Stimulated activated CD8-positive, alpha-beta memory T cell treated with anti-CD3 and anti-CD28 coated beads, Interleukin-7, amount 100 ng/mL, for 4 hours (primary cell): Measurements from ENCODE around the gene IKZF5.
A peak's percentile ranks its signal among the peaks of the same experiment; 100 is the strongest.

Experiments used
- DNase-seq, 2 donors: peaks; one replicate each; pipeline ENCODE4 v3.0.0-alpha.2; 2020; ENCODE audit warnings: low read depth in 2 of 2

IKZF5 gene

DNA sequence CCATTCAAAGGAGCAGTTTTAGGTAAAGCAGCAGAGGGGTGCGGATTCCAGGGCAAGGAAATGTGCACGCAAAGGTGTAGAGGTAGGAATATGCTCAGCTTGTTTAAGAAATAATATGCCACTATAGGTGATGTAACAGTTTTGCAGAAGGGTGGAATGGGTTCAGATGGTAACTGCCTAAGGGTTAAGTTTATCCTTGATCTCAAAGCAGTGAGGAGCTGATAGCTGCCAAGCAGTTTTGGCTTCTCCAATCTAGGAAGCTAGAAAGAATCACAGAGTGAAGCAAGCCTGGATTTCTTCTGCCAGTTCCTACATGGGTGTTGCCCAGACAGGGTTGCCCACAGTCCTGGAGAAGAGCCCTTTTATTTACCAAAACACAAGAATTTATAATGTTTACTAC is 6.2 kb upstream of the IKZF5 start:
- DNase-seq: no peak

DNA sequence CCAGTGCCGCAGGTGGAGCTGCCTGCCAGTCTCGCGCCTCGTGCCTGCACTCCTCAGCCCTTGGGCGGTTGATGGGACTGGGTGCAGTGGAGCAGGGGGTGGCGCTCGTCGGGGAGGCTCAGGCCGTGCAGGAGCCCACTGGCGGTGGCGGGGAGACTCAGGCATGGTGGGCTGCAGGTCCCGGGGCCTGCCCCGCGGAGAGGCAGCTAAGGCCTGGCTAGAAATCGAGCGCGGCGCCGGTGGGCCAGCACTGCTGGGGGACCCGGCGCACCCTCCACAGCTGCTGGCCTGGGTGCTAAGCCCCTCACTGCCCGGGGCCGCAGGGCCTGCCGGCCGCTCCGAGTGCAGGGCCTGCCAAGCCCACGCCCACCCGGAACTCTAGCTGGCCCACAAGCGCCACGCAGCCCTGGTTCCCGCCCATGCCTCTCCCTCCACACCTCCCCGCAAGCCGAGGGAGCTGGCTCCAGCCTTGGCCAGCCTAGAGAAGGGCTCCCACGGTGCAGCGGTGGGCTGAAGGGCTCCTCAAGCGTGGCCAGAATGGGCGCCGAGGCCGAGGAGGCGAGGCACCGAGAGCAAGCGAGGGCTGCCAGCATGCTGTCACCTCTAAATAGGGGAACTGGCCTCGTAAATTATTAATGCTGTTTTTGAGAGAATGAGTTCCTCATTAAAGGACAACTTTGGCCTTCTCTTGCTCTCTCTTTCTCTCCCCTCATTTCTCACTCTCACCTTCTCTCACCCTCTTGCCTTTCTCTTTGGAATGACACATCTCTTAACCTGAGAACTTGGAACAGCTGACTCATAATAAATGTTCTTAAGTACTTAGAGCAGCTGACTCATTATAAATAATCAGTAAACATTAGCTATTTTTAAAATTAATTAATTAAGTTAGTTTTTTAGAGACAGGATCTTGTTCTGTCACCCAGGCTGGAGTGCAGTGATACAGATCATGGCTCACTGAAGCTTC is 5.1 kb upstream of the IKZF5 start:
- DNase-seq: no peak

DNA sequence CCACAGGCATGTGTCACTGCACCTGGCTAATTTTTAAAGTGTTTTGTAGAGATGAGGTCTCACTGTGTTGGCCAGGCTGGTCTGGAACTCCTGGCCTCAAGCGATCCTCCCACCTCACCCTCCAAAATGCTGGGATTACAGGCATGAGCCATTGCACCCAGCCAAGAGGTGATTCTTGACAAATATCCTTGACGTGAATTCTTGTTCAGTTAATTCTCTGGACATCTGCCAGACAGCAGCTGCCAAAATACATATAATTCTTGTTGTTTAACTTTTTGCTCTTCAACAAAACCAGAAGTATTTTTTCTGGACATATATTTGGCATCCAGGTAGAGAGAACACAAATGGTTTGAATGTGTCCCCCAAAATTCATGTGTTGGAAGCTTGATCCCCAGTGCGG is 3.4 kb upstream of the IKZF5 start:
- no peak for DNase-seq

DNA sequence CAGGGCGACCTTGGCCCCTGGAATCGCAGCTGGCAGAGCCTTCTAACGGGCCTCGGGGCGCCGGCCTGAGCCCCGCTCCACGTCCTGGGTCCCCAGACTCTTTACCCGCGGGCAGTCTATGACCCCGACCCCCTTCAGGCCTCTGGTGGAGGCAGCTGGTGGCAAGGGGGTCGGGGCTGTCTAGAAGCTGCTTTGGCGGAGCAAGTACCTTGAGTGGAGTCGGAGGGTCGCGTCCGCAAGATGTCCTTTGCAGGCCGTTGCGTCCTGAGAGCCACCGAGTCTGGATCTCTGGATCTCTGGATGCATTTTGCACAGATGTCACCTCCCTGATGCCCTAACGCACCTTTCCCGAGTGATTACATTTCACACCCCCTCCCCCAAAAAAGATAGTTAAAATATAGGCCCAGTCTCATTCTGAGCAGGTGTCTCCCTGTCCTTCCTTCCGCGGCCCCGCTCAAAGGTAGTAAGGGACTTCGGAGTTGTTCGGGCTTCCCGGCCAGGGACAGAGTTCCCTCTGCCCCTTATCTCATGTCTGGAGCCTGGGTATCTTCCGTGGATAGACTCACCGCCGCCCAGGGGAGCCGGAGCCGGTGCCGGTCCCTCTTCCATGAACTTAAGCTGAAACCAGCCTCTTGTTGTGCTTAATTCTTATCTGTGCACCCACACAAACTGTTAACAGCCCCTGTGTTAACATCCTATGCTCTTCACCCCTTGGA is 668 bp upstream of the IKZF5 start:
- DNase-seq: peak in 1 of 2 donors; percentile 2

DNA sequence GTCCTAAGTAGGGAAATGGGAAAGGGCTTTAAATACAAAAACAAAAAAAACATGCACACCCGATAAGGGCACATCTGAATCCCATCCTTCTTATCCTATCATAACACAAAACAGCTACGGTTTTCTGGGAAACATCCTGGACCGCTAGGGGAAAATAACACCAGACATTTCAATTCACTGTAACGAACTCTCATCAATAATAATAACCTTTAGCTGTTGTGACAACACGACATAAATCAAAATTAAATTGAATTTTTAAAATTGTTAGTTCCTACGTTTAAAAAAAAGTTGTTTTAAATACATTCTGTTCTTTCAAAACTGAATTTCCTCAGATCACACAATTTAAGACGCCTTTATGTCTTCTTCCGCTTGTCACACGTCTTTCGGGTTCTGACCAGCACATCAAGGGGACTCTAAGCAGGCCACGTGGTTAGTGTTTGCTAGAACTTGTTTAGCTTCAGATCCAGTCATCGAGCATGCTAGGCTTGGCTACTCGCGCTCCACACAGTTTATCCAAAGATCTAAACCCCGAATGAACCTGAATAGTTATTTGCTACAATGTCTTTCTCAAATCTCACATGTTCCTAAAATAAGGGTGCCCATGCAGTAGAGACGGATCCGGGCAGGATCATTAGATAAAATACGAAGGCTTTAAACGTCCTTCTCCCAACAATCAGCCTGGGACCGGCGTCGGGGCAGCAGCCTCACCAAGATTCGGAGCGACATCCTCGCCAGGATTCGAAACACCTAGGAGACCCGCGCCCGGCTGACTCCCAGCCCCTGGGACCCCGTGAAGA is 839 bp downstream of the IKZF5 start:
- peak; percentile 14 to 38 for DNase-seq

DNA sequence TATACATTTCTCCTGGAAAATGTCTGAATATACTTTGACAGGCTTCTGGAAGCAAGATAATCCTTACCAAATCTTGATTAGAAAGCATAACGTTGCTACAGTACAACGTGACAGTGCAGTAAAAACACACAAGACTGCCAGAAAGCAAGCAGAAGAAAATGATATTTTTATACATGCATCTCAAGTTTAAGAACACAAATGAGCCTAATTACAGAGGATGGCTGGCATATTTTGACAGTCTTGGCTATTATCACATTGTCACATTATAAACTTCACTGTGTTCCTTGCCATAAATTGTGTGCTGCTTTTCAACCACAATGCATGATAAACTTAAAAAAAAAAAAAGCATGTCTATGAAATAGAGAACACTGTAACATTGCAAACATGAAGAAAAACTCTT is 4.3 kb downstream of the IKZF5 start:
- no peak for DNase-seq

DNA sequence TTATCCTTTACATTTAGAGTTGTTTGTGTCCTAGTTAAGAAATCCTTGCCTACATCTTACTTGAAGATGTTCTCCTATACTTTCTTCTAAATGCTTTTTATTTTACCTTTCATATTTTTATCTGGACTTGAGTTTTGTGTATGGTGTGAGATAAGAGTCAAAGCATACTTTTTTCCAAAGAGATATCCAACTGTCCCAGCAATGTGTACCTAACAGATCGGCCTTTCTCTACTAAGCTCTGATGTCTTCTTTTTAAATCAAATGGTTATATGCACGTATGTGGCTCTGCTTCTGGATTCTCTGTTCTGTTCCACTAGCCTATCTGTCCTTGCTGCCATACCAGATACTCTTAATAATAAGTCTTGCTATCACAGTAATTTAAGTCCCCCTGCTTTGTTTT is 7.2 kb downstream of the IKZF5 start:
- no peak for DNase-seq

DNA sequence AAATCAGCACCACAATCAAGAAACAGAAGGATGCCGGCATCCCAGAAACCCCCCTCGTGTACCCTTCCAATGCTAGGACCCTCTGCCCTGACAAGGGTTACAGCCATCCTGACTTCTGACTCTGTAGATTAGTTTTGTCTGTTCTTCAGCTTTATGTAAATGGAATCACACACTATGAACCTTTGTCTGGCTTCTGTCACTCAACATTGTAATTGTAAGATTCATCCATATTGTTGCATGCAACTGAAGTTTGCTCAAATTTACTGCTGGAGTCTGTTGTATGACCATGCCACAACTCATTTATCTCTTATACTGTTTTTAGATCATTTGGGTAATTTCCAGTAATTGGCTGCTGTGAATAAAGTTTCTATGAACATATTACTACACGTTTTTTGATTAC is 8.4 kb downstream of the IKZF5 start:
- DNase-seq: no peak

DNA sequence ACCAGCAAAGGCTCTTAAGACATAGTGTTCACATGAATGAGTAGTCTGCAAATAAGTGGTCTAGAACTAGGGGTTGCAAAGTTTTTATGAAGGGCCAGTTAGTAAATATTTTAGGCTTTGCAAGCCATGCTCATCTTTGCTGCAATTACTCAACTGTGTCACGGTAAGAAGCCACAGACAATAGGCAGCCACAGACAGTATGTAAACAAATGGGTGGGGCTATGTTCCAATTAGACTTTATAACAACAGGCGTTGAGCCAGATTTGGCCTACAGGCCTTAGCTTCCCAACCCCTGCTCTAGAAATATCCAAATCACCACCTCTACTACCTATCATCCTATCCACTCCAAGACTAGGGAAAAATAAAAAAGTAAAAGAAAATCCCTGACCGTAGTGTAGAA is 9.2 kb downstream of the IKZF5 start:
- no peak for DNase-seq

DNA sequence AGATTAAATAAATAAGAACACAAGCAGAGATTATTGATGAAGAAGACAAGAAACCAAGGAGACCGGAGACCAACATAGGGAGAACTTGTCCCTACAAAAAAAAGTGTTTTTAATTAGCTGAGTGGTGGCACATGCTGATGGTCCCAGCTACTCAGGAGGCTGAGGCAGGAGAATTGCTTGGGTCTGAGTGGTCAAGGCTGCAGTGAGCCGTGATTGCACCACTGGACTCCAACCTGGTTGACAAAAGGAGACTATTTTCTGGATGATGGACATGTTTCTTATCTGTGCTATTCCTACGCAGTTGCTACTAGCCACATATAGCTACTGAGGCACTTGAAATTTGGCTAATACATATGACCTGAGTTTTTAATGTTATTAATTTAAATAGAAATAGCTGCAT is 9.7 kb downstream of the IKZF5 start:
- DNase-seq: no peak

DNA sequence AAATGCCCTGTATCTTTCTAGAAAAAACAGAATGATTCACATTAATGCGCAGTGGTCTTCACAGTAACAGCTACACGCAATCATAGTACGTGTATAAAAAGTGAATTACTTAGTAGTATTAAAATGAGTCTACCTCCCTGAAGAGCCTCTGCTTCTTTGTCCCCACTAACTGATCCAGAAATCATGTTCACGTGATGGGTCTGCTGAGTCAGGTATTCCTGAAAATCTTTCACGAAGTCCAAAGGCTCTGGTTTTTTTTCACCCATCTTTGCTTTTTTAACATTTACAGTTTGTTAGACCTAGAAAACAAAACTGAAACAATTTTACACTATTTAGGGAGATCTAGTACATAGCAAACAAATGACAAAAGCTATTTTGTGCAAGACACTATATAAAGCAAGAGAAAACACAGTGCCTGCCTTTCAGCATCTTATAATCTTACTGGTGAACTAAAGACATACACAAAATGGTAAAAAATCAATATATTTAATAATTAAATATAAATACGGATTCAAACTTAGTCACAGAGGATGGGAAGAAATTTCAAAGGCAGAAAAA is 10.2 kb downstream of the IKZF5 start:
- no peak for DNase-seq

DNA sequence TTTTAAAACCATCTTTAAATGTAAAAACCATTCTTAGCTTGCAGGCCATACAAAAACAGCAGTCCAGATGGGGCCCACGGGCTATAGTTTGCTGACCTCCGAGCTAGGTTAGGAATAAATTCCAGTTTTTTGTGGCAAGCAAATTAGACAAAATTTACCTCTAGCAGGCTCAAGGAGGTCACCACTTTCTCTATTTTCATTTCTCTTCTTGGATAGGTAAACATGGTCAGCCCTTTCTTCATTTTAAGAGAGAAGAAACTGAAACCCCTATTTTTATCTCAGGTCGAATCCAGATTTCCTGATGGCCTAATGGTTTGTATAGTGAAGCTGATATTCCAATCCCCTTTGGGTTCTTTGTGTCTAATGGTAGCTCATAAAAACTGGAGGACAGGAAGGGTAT is 10.7 kb downstream of the IKZF5 start:
- DNase-seq: no peak

DNA sequence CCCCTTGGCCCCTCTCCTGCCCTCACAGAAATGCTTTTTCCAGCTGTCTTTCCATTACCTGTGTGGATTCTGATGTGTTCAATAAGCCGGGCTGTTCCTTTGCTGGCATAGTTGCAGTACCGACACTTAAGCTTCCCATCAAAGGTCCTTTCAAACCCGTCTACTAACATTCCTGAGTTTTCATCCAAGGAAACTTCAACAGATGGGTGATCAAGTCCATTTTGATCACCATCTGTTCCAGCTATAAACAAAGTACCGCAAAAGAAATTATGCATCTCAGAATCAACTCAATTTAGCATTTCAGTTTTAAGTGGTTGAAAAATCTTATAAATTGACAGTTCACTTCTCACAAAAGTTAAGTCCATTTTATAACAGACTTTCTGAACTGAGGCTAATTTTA is 12.7 kb downstream of the IKZF5 start:
- no peak for DNase-seq

DNA sequence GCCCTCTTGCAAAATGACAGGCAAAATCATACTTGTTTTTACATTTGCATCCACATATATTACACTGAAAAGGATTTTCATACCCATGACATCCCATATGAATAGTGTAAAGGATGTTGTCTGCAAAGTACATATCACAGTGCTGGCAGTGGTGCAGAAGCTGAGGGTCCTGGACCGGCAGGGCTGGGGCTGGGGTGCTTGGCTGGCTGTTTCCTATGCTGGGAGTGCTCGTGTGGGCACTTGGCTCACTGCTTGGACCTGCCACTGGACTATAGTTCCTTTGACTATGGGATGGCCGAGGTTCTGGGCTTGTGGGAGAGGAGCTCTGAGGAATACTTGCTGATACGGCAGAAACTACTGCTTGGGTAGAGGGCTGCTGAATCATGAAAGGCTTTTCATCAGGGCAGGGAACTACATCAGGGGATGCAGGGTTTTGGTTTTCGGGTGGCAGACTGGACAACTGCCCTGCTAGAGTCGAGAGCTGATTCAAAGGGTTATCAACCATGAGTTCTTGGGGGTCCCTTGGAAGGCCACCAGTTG is 14.7 kb downstream of the IKZF5 start:
- no peak for DNase-seq

DNA sequence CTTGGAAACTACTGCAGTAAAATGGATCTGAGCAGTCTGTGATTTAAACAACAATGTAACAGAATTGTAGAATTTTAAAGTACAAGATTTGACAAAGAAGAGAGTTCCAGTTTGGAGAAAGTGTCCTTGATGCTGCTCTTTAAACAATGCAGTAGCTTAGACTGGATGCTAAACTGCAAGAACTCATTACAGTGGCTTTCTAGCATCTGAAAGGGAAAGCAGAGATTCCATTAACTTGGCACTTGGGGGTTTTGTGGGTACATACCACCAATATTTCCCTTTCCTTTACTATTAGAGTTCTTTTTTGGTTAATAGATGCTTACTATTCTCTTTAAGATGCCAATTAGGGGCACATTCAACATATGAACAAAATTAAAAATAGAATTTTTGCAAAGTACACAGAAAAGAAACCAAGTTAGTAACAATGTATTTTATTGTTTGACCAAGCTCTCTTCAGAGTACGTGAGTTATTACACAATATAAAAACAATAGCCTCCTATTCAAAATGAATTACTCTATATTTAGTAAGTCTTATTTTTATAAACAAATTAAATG is 16.5 kb downstream of the IKZF5 start:
- DNase-seq: no peak

DNA sequence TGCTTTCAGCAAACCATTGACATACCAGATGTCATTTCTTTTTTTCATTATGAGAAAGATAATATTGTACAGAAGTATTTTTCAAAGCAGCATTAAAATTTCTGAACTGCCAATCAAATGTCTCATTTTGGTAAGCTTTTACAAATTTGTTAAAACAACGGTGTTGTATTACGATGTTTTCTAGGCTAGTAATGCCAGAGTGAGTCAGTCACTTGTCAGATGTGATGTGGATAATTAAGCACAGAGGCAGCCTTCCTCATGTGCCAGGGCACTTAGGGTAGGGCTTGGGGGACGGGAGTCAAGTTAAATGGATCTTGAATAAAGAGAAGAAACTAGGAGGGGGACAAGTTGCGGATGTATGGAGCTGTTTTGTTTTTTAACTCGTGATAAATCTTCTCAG is 18.3 kb downstream of the IKZF5 start:
- DNase-seq: no peak

DNA sequence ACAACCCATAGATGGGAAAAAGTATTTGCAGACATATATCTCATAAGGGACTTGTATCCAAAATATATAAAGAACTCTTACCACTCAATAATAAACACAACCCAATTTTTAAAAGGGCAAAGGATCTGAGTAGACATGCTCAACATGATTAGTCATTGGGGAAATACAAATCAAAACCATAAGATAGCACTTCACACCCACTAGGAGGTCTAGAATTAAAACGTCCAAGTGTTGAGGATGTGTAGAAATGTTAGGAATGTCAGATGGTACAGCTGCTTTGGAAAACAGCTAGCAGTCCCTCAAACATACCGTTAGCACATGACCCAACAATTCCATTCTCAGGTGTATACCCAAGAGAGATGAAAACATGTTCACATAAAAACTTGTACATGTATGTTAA is 20.1 kb downstream of the IKZF5 start:
- DNase-seq: no peak

DNA sequence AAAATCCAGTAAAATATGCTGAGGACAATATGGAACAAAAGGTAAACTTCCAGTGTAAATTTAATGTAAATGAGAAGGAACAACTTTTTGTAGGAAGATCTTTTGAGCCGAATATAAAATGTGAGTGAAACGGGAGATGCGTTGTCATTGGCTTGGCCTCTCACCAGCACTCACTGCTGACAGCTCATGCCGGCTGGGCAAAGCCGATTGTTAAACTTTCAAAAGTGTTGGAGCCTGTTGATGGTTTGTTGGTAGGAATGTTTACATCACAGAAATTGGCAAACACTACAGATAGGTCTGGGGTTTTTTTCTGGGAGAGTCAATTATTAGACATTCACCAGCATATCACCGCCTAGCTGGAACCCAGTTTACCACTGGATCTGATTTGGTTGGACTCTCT is 22.3 kb downstream of the IKZF5 start:
- no peak for DNase-seq

DNA sequence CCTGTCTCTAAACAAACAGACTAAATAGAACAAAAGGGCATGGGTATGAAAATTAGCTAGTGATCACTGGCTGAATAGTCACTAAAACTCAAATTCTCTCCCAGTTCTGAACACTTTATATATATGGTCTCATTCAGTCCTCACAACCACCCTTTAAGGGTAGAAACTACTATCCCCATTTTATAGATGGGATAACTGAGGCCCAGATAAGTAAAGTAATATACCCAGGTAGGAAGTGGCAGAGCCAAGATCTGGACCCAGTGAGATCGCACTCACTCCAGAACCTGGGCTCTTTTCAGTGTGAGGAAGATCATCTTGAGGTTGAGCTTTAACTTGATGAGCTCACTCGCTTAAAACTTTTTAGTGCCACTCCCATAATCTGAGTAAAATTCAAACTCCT is 23.9 kb downstream of the IKZF5 start:
- no peak for DNase-seq

DNA sequence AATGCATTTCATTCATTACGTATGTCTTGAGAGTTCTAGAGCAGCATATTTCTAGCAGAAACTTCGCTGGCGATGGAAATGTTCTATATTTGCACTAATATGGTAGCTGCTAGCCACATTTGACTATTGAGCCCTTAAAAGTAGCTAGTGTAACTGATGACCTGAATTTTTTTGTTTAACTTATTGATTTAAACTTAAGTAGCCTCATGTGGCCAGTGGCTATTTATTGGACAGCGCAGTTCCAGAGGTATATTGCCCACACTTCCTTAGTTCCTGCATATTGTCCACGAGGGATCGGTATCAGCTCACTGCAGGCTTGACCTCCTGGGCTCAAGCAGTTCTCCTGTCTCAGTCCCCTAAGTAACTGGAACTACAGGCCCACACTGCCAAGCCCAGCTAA is 24.7 kb downstream of the IKZF5 start:
- DNase-seq: no peak

DNA sequence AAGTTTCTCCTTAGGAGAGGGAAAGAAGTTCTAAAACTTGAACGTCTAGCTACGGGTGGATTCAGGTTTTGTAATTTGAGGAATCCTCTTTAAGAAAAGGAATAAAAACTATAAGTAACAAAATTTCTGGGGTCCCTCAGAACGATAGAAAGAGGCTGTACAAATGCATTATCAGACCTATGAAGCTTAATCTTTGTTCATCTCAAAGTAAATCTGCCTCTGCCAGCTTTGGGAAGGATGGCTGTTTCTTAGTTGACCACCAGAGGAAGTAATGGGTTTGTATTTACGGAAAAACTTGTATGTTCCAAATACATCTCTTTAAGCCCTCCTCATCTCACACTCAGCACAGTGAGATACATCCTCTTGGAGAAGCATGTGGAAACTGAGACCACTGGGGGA is 27.5 kb downstream of the IKZF5 start:
- no peak for DNase-seq
